Middle frontal gyrus (tissue), 1 donor: ENCODE measurements around the gene ZNF581.

ENCODE experiments used
- DNase-seq: peaks from one replicate; pipeline ENCODE4 v3.0.0-alpha.2; 2015; ENCODE audit warnings: low spot score; ENCODE audit errors: extremely low spot score

The ZNF581 gene

DNA sequence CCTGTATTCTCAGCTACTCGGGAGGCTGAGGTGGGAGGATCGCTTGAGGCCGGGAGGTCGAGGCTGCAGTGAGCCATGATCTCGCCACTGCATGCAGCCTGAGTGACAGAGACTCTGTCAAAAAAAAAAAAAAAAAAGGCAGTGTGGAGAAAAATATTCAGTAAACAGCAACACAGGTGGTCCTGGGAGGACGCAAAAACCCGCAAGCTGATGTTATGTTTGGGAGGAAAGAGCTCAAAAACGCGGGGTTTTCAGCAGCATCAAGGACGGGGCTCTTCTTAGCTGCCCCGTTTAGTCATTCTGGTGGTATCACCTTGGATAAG lies 18.5 kb upstream of the ZNF581 start:
- DNase-seq = no peak

DNA sequence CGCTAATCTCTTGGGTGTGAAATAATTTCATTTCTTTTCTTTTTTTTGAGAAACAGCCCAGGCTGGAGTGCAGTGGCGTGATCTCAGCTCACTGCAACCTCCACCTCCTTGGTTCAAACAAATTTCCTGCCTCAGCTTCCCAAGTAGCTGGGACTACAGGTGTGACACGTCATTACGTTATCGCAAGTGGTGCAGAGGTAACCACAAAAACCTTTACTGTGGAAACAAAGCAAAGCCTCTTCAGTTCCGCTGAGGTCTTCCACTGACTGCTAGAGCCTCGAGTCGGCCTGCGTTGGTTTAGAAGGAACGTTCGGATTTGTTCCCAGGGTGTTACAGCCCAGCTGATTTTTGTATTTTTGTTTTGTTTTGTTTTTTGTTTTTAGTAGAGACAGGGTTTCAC lies 17.1 kb upstream of the ZNF581 start:
- DNase-seq = no peak

GRCh38 chr19:55632463-55632834 lies 11.0 kb upstream of the ZNF581 start:
- peak; percentile 78 for DNase-seq

- DNase-seq = no peak
Observed at GRCh38 chr19:55633861-55634260, 9.6 kb upstream of the ZNF581 start.

- DNase-seq = no peak
Observed at GRCh38 chr19:55635334-55635717, 8.1 kb upstream of the ZNF581 start.

DNA sequence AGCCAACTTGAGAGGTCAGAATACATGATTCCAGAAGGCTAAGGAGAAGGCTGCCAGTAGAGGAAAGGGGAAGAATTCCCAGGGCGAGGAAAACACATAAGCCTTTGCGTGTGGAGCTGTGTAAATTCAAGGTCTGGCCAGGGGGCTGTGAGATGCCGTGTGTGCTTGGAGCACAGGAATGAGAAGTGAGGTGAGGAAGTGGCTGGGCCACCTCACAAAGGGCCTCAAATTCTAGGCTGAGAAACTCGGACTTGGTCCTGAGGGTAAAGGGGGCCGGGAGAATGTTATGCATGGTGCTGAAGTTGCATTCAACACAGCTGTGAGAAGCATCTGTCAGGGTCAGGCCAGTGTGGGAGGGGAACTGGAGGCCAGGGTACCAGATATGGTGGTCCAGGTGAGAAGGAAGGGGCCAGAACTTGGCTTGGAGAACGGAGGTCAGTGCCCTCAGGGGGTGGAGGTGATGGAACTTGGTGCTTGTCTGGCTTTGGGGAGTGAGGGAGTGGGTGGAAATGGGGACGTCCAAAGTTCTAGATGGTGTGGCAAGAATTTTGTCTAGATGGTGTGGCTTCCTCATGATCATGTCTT lies 7.5 kb upstream of the ZNF581 start:
- DNase-seq = no peak

DNA sequence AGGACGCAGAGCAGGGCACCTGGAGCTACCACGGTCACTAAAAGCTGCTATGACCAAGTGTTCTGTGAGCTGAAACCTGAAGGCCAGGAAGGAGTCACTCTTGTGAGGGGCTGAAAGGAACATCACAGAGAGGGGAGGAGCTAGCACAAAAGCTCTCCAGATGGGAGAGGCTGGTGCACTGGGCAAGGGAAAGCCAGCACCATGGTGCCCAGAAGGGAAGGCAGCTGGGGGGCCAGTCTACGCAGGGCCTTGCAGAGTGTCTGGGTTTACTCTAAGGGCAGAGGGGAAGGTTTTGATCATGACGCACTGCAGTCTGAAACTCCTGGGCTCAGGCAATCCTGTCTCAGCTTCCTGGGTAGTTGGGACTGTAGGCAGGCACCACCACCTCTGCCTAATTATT lies 6.7 kb upstream of the ZNF581 start:
- DNase-seq = no peak

DNA sequence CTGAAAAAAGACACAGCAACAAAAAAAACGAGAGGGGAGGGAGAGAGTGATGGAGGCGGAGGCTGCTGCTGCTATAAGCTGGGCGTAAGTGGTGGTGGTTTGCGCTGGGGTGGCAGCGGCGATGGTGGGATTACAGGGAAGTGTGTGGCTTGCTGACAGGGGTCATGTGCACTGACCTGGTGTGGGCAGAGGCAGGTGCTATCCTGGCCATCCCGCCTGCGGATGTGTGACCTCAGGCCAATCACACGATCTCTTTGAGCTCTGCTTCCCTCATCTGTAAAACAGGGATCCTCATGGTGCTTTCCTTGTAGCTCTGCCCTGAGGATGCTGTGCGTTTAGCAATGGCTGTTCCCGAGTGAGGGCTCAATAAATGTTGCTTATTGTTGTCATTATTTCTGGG lies 5.9 kb upstream of the ZNF581 start:
- no peak for DNase-seq

GRCh38 chr19:55638864-55639359 lies 4.5 kb upstream of the ZNF581 start:
- no peak for DNase-seq

DNA sequence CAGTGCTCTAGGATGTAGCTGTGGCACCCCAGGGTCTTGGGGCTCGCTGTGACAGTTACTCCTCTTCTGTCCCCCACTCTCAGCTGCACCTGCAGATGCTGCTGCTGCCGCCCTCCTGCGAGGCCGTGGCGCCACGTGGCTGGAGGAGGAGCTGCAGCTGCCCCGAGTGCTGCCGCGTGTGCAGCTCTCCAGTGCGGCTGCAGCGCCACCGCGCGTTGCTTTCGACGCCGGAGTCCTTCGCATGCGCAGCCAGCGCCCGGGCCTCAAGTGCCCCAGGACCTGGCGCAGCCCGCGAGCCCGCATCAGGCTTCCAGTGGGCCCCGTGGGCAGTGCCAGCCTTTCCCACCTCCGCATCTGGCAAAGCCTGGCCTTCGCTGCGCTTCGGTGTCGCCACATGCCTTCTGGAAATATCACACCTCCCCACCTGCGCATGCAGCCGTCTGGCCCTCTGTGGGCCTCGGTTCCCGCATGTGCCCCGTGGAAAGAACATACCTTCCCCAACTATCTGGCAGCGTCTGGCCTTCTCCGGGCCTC lies 3.3 kb upstream of the ZNF581 start:
- no peak for DNase-seq

- DNase-seq = no peak
Observed at GRCh38 chr19:55640577-55641425, 2.6 kb upstream of the ZNF581 start, which contains the start of gene ZNF580. ZNF580 (plus strand) TSS chr19:55641002; CDS start chr19:55642509, 1,507 bp downstream.

- DNase-seq = no peak
Observed at GRCh38 chr19:55641426-55642152, 1.9 kb upstream of the ZNF581 start.

GRCh38 chr19:55642153-55643002 lies 1.1 kb upstream of the ZNF581 start:
- DNase-seq = no peak

DNA sequence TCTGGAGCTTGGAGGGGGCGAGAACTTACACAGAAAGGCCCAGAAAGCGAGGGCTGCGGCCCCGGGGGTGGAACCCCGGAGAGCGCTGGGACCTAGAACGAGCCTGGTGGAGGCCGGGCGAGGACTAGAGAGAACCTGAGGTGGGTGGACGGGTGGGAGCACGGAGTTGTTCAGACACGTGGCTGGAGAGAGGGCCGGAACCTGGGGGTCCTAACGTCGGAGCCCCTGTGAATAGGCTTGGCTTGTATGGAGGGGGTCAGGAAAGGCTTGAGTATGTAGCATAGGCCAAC lies 383 bp downstream of the ZNF581 start:
- no peak for DNase-seq

DNA sequence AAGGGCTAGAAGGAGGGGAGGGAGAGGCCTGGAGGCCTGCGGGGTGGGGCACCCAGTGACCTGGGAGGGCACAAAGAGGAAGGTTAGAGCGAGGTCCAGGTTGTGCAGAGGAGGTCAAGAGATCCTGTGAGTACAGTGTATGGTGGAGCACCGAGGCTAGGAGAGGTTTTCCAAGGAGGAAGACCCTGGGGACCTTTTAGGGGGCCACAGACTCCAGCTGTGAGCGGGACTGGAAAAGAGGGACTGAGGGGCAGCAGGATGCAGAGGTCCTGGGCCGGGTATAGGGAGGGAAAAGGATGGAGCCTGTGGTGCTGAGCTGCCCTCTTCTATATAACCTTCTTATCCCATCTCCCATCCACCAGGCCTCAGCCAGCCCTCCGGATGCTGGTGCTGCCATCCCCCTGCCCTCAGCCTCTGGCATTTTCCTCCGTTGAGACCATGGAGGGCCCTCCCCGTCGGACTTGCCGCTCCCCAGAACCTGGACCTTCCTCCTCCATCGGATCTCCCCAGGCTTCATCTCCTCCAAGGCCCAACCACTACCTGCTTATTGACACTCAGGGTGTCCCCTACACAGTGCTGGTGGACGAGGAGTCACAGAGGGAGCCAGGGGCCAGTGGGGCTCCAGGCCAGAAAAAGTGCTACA lies 863 bp downstream of the ZNF581 start:
- DNase-seq = no peak

DNA sequence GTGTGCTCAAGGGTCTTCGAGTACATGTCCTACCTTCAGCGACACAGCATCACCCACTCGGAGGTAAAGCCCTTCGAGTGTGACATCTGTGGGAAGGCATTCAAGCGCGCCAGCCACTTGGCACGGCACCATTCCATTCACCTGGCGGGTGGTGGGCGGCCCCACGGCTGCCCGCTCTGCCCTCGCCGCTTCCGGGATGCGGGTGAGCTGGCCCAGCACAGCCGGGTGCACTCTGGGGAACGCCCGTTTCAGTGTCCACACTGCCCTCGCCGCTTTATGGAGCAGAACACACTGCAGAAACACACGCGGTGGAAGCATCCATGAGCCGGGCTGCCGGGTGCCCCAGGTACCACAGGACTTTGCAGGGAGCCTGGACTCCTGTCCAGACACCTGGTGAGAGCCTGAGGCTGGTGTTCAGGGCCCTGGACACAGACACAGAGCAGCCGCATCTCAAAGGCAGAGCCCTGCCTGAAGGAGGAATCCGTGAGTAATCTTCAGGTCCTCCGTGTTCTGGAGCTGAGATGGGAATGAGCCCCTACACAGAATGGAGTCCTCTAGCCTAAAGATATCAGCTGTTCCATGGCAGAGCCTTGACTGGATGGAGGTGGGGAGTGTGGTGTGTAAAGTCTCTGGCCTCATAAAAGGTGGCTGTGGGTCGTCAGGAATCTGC lies 1.5 kb downstream of the ZNF581 start:
- no peak for DNase-seq

DNA sequence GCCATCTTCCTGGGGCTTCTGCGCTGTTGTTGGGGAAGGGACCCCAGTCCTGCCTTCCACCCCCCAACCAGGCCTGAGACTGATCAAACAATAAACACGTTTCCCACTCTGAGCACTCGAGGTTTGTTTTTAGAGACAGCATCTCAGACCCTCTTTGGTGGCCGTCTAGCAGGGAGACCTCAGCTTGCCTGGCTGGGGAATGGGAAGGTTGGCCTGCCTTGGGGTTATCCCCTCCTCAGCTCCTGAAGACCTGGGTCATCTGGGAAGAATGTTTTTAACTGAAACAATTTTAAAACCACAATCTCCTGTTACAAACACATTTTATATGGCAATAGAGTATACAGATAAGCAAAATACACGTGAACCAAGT lies 2.0 kb downstream of the ZNF581 start:
- DNase-seq = no peak

DNA sequence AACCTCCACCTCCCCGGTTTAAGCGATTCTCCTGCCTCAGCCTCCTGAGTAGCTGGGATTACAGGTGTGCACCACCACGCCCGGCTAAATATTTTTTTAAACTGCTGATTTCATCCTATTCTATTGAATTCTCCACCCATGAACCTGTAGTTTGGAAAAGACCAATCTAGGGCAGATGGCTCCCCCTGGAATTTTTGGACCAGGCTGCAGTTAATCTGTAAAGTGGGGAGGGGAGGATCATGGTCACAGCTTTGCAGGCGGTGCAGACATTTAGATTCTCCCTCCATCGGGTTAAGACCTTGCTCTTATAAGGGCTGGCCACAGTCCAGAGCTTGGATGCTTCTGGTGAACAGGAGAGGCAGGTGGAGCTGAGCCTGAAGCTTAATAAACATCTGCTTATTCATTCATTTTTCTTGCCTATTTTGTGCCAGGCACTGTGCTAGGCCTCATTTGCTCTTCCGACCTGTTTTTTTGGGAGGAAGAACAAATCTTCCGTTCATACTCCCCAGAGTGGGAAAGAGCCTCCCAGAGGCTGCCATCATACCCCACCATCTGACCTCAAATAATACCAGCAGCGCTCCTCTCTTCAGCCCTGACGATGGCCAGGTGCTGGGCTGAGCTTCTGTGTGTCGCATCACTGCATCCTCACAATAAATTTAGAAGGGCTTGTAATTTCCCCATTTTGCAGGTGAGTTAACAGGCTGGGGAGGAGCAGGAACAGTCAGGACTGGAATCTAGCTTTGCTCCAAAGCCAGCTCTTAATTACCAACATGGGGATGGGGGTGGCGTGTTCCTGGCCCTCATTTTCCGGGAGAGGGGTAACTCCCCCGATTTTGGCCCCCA lies 3.7 kb downstream of the ZNF581 start:
- DNase-seq = no peak

DNA sequence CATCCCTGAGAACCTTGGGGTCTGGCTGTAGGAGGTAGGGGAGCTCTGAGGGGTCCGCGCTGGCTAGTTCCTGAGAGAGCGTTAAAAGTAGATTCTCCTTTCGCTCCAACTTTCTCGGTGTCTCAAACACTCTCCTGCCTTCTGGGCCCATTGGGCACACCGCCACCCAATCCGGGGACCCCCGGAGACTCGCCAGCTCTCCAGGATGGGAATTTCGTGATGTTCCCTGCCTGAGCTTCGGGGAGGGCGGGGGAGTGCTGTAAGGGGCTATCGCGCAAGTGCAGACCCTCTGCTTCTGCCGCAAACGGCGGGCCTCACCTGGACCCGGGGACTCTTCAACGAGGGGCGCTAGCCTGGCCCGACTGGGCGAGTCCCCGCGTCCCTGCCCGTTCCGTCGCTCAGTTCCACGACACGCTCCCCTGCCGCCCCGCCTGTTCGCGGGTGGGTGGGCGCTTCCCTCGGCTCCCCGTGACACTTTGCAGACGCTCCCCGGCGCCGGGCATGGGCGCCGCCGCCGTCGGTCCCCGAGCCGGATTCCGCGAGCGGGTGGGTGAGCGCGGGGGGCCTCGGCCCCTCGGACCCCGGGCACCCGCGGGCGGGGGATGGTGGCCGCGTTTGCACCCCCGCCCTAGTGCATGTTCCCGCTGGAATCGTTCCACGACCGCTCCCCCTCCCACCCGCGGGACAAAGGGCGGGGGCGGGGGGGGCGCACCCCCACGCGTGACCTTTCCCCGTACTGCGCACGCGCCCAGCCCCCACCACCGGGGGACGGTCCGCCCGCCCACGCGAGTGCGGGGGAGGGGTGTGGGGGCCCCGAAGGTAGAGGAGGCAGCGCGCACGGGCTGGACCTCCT lies 4.5 kb downstream of the ZNF581 start, which contains the start of gene CCDC106:
Gene CCDC106, plus strand, starts transcription at position 481 of the 853 bp plus-strand sequence. CDS start 835 bp downstream, outside the sequence.
- DNase-seq = no peak
